Activated naive CD8-positive, alpha-beta T cell treated with anti-CD3 and anti-CD28 coated beads for 36 hours (primary cell): ENCODE data around the gene SNRPD3. TPM values are rescaled to one million over a fixed set of nuclear protein-coding genes. Genes with fewer than 3 reads are reported as not detected.
A peak's percentile ranks its signal among the peaks of the same experiment; 100 is the strongest.
"Not testable (repeated sequence)": the region's sequence is repeated elsewhere in the genome, so short reads cannot be mapped to it uniquely, and the experiment has no call there.

Experiments
- DNase-seq: peaks from one replicate; pipeline ENCODE4 v3.0.0; 2021
- H3K27ac Mint-ChIP-seq: one replicate; pipeline ENCODE4 v1.8.0; 2022; ENCODE audit warnings: mild to moderate bottlenecking, moderate library complexity, mixed read lengths
- H3K27me3 Mint-ChIP-seq: one replicate; pipeline ENCODE4 v1.8.0; 2022; ENCODE audit warnings: mild to moderate bottlenecking, mixed read lengths
- H3K36me3 Mint-ChIP-seq: one replicate; pipeline ENCODE4 v1.8.0; 2021; ENCODE audit warnings: mild to moderate bottlenecking, mixed read lengths
- H3K4me1 Mint-ChIP-seq: one replicate; pipeline ENCODE4 v1.8.0; 2021; ENCODE audit warnings: mixed read lengths
- H3K4me3 Mint-ChIP-seq: one replicate; pipeline ENCODE4 v1.8.0; 2022; ENCODE audit warnings: mild to moderate bottlenecking, moderate library complexity, mixed read lengths
- H3K9me3 Mint-ChIP-seq: one replicate; pipeline ENCODE4 v1.8.0; 2022; ENCODE audit warnings: mixed read lengths
- total RNA-seq, 2 experiments: library from RNA; stranded (reverse); gene quantifications; one replicate each; pipeline ENCODE4 v1.2.3, GENCODE V29; 2021

SNRPD3 gene
- total RNA-seq, 2 experiments from 2014 or later, result 221 to 222 TPM

- no peak overlapping the region for H3K4me3 Mint-ChIP-seq
- H3K27me3 Mint-ChIP-seq, result no peaks in the 10 kb centered on the region
- peak overlapping the region; percentile 31 for H3K27ac Mint-ChIP-seq
- peaks cover 16% of the 10 kb centered on the region for H3K4me1 Mint-ChIP-seq
- H3K9me3 Mint-ChIP-seq, result no peaks in the 10 kb centered on the region
- no peaks in the 10 kb centered on the region for H3K36me3 Mint-ChIP-seq
- no peak for DNase-seq
Observed at GRCh38 chr22:24601217-24602104, 45.7 kb downstream of the SNRPD3 start.

- not testable (repeated sequence) for H3K27me3 Mint-ChIP-seq, H3K36me3 Mint-ChIP-seq, H3K4me3 Mint-ChIP-seq, H3K9me3 Mint-ChIP-seq, DNase-seq, H3K27ac Mint-ChIP-seq
- H3K4me1 Mint-ChIP-seq, result peaks cover 16% of the 10 kb centered on the region
Observed at GRCh38 chr22:24602105-24602749, 46.4 kb downstream of the SNRPD3 start.

GRCh38 chr22:24602847-24603769, 47.3 kb downstream of the SNRPD3 start, which contains the start of gene GGT1:
GGT1 (plus strand) TSS chr22:24603193; CDS start chr22:24611082, 7,889 bp downstream.
- H3K27ac Mint-ChIP-seq, result peak within 1 kb of the TSS; percentile 74
- peak within 1 kb of the TSS; percentile 54 for H3K4me3 Mint-ChIP-seq
- DNase-seq, result peak; percentile 8
- not testable (repeated sequence) for H3K9me3 Mint-ChIP-seq, H3K36me3 Mint-ChIP-seq, H3K27me3 Mint-ChIP-seq
- H3K4me1 Mint-ChIP-seq, result peaks cover 19% of the 10 kb centered on the region

GRCh38 chr22:24603770-24604629, 48.2 kb downstream of the SNRPD3 start:
- H3K4me3 Mint-ChIP-seq, result peak overlapping the region; percentile 54
- DNase-seq, result peak; percentile 35
- peak overlapping the region; percentile 74 for H3K27ac Mint-ChIP-seq
- peaks cover 19% of the 10 kb centered on the region for H3K4me1 Mint-ChIP-seq
- not testable (repeated sequence) for H3K9me3 Mint-ChIP-seq, H3K36me3 Mint-ChIP-seq, H3K27me3 Mint-ChIP-seq

- not testable (repeated sequence) for H3K36me3 Mint-ChIP-seq, H3K9me3 Mint-ChIP-seq, H3K4me3 Mint-ChIP-seq, DNase-seq, H3K27ac Mint-ChIP-seq, H3K27me3 Mint-ChIP-seq
- H3K4me1 Mint-ChIP-seq, result peaks cover 21% of the 10 kb centered on the region
Observed at GRCh38 chr22:24606340-24606739, 50.5 kb downstream of the SNRPD3 start.

GRCh38 chr22:24607429-24607983, 51.7 kb downstream of the SNRPD3 start:
- H3K4me3 Mint-ChIP-seq, result peak overlapping the region; percentile 83
- H3K9me3 Mint-ChIP-seq, result not testable (repeated sequence)

GRCh38 chr22:24608327-24608726, 52.5 kb downstream of the SNRPD3 start:
- Mint-ChIP-seq H3K4me3 (peak overlapping the region; percentile 83), H3K4me1 (peaks cover 16% of the 10 kb centered on the region)
- H3K27ac Mint-ChIP-seq, DNase-seq, H3K36me3 Mint-ChIP-seq, H3K27me3 Mint-ChIP-seq, H3K9me3 Mint-ChIP-seq: not testable (repeated sequence)

More at GRCh38 chr22:24607429-24607983, 51.7 kb downstream of the SNRPD3 start:
- DNase-seq, result peak; percentile 52
- H3K36me3 Mint-ChIP-seq, H3K27me3 Mint-ChIP-seq: not testable (repeated sequence)
- Mint-ChIP-seq H3K4me1 (peaks cover 20% of the 10 kb centered on the region), H3K27ac (peak overlapping the region; percentile 95)

GRCh38 chr22:24609888-24610287, 54.1 kb downstream of the SNRPD3 start:
- not testable (repeated sequence) for H3K4me3 Mint-ChIP-seq, H3K27me3 Mint-ChIP-seq, H3K27ac Mint-ChIP-seq, DNase-seq, H3K9me3 Mint-ChIP-seq, H3K36me3 Mint-ChIP-seq, H3K4me1 Mint-ChIP-seq

GRCh38 chr22:24614794-24615193, 59.0 kb downstream of the SNRPD3 start:
- DNase-seq, H3K4me1 Mint-ChIP-seq, H3K36me3 Mint-ChIP-seq, H3K27ac Mint-ChIP-seq, H3K4me3 Mint-ChIP-seq, H3K9me3 Mint-ChIP-seq, H3K27me3 Mint-ChIP-seq: not testable (repeated sequence)

- not testable (repeated sequence) for H3K27ac Mint-ChIP-seq, H3K36me3 Mint-ChIP-seq, H3K9me3 Mint-ChIP-seq, H3K4me3 Mint-ChIP-seq, DNase-seq, H3K4me1 Mint-ChIP-seq, H3K27me3 Mint-ChIP-seq
Observed at GRCh38 chr22:24621244-24621643, 65.4 kb downstream of the SNRPD3 start.

GRCh38 chr22:24622596-24622995, 66.8 kb downstream of the SNRPD3 start:
- DNase-seq, H3K27me3 Mint-ChIP-seq, H3K4me1 Mint-ChIP-seq, H3K36me3 Mint-ChIP-seq, H3K27ac Mint-ChIP-seq, H3K4me3 Mint-ChIP-seq, H3K9me3 Mint-ChIP-seq: not testable (repeated sequence)
